Measurements from ENCODE around the gene TAF4B. TPM values are rescaled to one million over a fixed set of nuclear protein-coding genes. Genes with fewer than 3 reads are reported as not detected.

The TAF4B gene
- total RNA-seq, 2 experiments from 2014 or later, result 50.1 to 52.3 TPM

DNA sequence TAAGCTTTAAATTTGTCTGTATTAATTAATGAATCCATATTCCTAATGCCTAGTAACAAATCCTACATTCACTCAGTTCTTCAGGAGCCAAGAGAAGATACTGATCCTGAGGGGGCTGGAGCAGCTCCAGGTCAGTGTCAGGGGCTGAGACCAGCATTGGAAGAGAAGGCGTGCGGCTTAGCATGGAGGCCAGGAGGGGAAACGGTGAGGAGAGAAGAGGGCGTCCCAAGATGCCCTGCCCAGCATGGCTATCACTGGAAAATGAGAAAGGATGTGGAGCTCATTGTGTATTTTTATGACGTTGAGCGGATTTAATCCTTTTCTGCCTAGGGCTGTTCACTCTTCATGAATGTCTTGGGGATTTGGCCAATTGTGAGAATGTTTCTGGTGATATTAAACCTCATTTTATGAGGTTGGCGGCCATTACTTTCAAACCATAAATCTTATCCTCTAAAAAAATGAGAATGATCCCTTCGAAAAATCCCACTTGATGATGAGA, 190.5 kb downstream of the TAF4B start:
- Histone ChIP-seq H4K20me1 (ENCODE audit: insufficient read depth, low read length) (no peaks in the 10 kb centered on the region), H3K79me2 (ENCODE audit: insufficient read depth, low read depth, low read length) (no peaks in the 10 kb centered on the region), H3K9me3 (ENCODE audit: low read length) (no peaks in the 10 kb centered on the region), H2AFZ (ENCODE audit: low read length) (no peak overlapping the region), H3K4me2 (ENCODE audit: low read length) (no peak overlapping the region), H3K9me2 (ENCODE audit: insufficient read depth, low read length) (no peaks in the 10 kb centered on the region), H3K27ac (ENCODE audit: low read depth, low read length, poor library complexity, severe bottlenecking) (no peak overlapping the region), H3K4me1 (ENCODE audit: insufficient read depth, low read length, poor library complexity, severe bottlenecking) (no peaks in the 10 kb centered on the region), H3K36me3 (ENCODE audit: insufficient read depth, low read length) (no peaks in the 10 kb centered on the region), H3K4me3 (ENCODE audit: low read depth, low read length, poor library complexity, severe bottlenecking) (no peak overlapping the region)
- ChIA-PET CTCF (ENCODE audit: unreplicated experiment) (no interaction called here), POLR2A (interaction anchor here (0.6 kb wide), 1 partner anchor 15 kb away, joined by 3 read pairs; no protein-coding TSS in a partner anchor)
- no peak for DNase-seq (ENCODE audit: low spot score)
- no TSS peak for BruUV-seq (replicated peaks)
- TF ChIP-seq, protein P1, sequence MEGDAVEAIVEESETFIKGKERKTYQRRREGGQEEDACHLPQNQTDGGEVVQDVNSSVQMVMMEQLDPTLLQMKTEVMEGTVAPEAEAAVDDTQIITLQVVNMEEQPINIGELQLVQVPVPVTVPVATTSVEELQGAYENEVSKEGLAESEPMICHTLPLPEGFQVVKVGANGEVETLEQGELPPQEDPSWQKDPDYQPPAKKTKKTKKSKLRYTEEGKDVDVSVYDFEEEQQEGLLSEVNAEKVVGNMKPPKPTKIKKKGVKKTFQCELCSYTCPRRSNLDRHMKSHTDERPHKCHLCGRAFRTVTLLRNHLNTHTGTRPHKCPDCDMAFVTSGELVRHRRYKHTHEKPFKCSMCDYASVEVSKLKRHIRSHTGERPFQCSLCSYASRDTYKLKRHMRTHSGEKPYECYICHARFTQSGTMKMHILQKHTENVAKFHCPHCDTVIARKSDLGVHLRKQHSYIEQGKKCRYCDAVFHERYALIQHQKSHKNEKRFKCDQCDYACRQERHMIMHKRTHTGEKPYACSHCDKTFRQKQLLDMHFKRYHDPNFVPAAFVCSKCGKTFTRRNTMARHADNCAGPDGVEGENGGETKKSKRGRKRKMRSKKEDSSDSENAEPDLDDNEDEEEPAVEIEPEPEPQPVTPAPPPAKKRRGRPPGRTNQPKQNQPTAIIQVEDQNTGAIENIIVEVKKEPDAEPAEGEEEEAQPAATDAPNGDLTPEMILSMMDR (conservative IDR thresholded peaks at IDR 0.05; ENCODE audit: low read length), result no peak
- TF ChIP-seq EZH2phosphoT487 (IDR thresholded peaks at IDR 0.05; ENCODE audit: borderline replicate concordance, low read depth, low read length), result no peak
- intact Hi-C loops (cut with micrococcal nuclease; ENCODE audit: unreplicated experiment), result no loop called here

DNA sequence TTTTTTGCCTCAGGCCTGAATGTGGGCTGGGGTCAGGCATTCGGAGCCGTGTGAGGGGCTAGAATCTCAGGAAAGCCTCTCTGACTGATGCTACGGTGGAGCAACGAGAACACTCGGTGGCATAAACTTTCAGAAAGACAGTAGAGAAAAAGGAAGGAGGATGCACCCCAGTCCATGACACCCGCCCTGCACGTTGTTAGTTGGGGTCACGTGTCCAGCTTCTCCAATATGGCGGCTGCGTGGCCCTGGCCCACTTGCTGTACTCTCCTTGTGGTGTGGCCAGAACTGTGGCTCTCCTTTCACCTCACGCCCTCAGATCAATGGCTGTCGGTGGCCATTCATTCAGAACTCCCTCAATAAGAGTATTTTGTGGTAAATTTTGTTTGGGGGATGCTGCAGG, 190.9 kb downstream of the TAF4B start:
- POLR2A ChIA-PET, result interaction anchor here (0.6 kb wide), 1 partner anchor 58 kb away, joined by 5 read pairs; no protein-coding TSS in a partner anchor
- no peaks in the 10 kb centered on the region for H3K79me2 ChIP-seq (ENCODE audit: insufficient read depth, low read depth, low read length)
- H3K9me3 ChIP-seq (ENCODE audit: low read length), result no peaks in the 10 kb centered on the region
- H3K36me3 ChIP-seq (ENCODE audit: insufficient read depth, low read length), result no peaks in the 10 kb centered on the region
- TF ChIP-seq, protein P1 (conservative IDR thresholded peaks at IDR 0.05; ENCODE audit: low read length), result no peak
- TF ChIP-seq EZH2phosphoT487 (IDR thresholded peaks at IDR 0.05; ENCODE audit: borderline replicate concordance, low read depth, low read length), result no peak
- no peak overlapping the region for H3K27ac ChIP-seq (ENCODE audit: low read depth, low read length, poor library complexity, severe bottlenecking)
- BruUV-seq (replicated peaks), result no TSS peak
- H2AFZ ChIP-seq (ENCODE audit: low read length), result no peak overlapping the region
- CTCF ChIA-PET (ENCODE audit: unreplicated experiment), result no interaction called here
- intact Hi-C loops (cut with micrococcal nuclease; ENCODE audit: unreplicated experiment), result no loop called here
- H3K9me2 ChIP-seq (ENCODE audit: insufficient read depth, low read length), result no peaks in the 10 kb centered on the region
- no peak overlapping the region for H3K4me3 ChIP-seq (ENCODE audit: low read depth, low read length, poor library complexity, severe bottlenecking)
- no peak overlapping the region for H3K4me2 ChIP-seq (ENCODE audit: low read length)
- no peak for DNase-seq (ENCODE audit: low spot score)
- no peaks in the 10 kb centered on the region for H4K20me1 ChIP-seq (ENCODE audit: insufficient read depth, low read length)
- H3K4me1 ChIP-seq (ENCODE audit: insufficient read depth, low read length, poor library complexity, severe bottlenecking), result no peaks in the 10 kb centered on the region

DNA sequence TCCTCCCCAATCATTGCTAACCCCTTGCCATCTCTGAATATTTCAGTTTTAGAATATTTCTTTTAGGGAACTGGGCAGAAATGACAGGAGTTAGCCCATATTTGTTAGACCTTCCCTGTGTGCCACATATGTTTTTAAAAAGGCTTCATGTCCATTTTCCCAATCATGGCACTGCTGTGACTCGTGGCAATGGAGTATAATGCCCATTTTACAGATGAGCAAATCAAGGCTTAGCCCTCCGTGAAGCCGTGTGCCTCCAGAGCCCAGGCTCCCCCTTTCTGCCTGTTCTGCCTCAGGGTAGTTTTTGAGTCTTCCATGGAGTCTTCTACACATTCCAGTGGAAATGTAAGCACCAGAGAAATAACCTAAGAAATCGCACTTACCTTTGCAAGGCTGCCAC, 192.0 kb downstream of the TAF4B start:
- DNase-seq (ENCODE audit: low spot score), result no peak

More for the DNA sequence above, 192.0 kb downstream of the TAF4B start:
- Histone ChIP-seq H3K27ac (ENCODE audit: low read depth, low read length, poor library complexity, severe bottlenecking) (no peak overlapping the region), H4K20me1 (ENCODE audit: insufficient read depth, low read length) (no peaks in the 10 kb centered on the region), H3K4me3 (ENCODE audit: low read depth, low read length, poor library complexity, severe bottlenecking) (no peak overlapping the region), H3K4me1 (ENCODE audit: insufficient read depth, low read length, poor library complexity, severe bottlenecking) (no peaks in the 10 kb centered on the region), H3K9me2 (ENCODE audit: insufficient read depth, low read length) (no peaks in the 10 kb centered on the region), H3K79me2 (ENCODE audit: insufficient read depth, low read depth, low read length) (no peaks in the 10 kb centered on the region), H3K4me2 (ENCODE audit: low read length) (no peak overlapping the region), H3K36me3 (ENCODE audit: insufficient read depth, low read length) (no peaks in the 10 kb centered on the region), H2AFZ (ENCODE audit: low read length) (no peak overlapping the region), H3K9me3 (ENCODE audit: low read length) (no peaks in the 10 kb centered on the region)
- BruUV-seq (replicated peaks), result no TSS peak
- ChIA-PET CTCF (ENCODE audit: unreplicated experiment) (no interaction called here), POLR2A (no interaction called here)
- no peak for TF ChIP-seq EZH2phosphoT487 (IDR thresholded peaks at IDR 0.05; ENCODE audit: borderline replicate concordance, low read depth, low read length)
- TF ChIP-seq, protein P1 (conservative IDR thresholded peaks at IDR 0.05; ENCODE audit: low read length), result no peak
- intact Hi-C loops (cut with micrococcal nuclease; ENCODE audit: unreplicated experiment), result no loop called here

Data from OCI-LY7 (cell line).